HG02840 (cell line): ENCODE data around the gene PORCN.

ENCODE experiments used
- ATAC-seq: cut with Tn5 transposase; IDR thresholded peaks from one replicate; pipeline ENCODE4 v1.9.1; 2021; ENCODE audit warnings: mild to moderate bottlenecking, moderate library complexity, moderate number of reproducible peaks; ENCODE audit not compliant: unreplicated experiment, low FRiP score

Gene PORCN

GRCh38 chrX:48508400-48509244, at the start of gene PORCN:
Gene PORCN (plus strand): TSS chrX:48508992. CDS start chrX:48509821, 829 bp downstream.
- peak; percentile 58 for ATAC-seq

- no peak for ATAC-seq
Measured at GRCh38 chrX:48459483-48459882, 49.3 kb upstream of the PORCN start.

GRCh38 chrX:48460031-48460430, 48.8 kb upstream of the PORCN start:
- ATAC-seq: no peak

GRCh38 chrX:48460606-48461005, 48.2 kb upstream of the PORCN start:
- ATAC-seq: no peak

- ATAC-seq: no peak
Measured at GRCh38 chrX:48461830-48462229, 47.0 kb upstream of the PORCN start.

GRCh38 chrX:48465336-48465933, 43.4 kb upstream of the PORCN start:
- no peak for ATAC-seq

GRCh38 chrX:48466696-48467095, 42.1 kb upstream of the PORCN start:
- ATAC-seq: no peak

GRCh38 chrX:48467281-48467761, 41.5 kb upstream of the PORCN start:
- no peak for ATAC-seq

- ATAC-seq: no peak
Measured at GRCh38 chrX:48468247-48468671, 40.5 kb upstream of the PORCN start.

- no peak for ATAC-seq
Measured at GRCh38 chrX:48468693-48469691, 39.8 kb upstream of the PORCN start.

GRCh38 chrX:48470110-48470832, 38.5 kb upstream of the PORCN start, which contains the start of gene SLC38A5:
Gene SLC38A5 (minus strand): TSS chrX:48470260. CDS start chrX:48467924, 2,336 bp downstream.
- ATAC-seq: no peak

- no peak for ATAC-seq
Measured at GRCh38 chrX:48470833-48471118, 38.0 kb upstream of the PORCN start.

GRCh38 chrX:48471504-48471903, 37.3 kb upstream of the PORCN start:
- ATAC-seq: no peak

- ATAC-seq: no peak
Measured at GRCh38 chrX:48472225-48472624, 36.6 kb upstream of the PORCN start.

- ATAC-seq: no peak
Measured at GRCh38 chrX:48472851-48473703, 35.7 kb upstream of the PORCN start.

GRCh38 chrX:48473704-48473990, 35.1 kb upstream of the PORCN start:
- no peak for ATAC-seq

GRCh38 chrX:48474127-48474526, 34.7 kb upstream of the PORCN start:
- no peak for ATAC-seq

- no peak for ATAC-seq
Measured at GRCh38 chrX:48474581-48474980, 34.2 kb upstream of the PORCN start.

- no peak for ATAC-seq
Measured at GRCh38 chrX:48475296-48475695, 33.5 kb upstream of the PORCN start.
